Endothelial cell of umbilical vein (primary cell): ENCODE data around the gene GPR180.

Experiments
- EZH2 ChIP-seq: IDR thresholded peaks from 2 replicates; pipeline ENCODE4 v1.6.1; 2012; ENCODE audit warnings: borderline replicate concordance, low read depth, mild to moderate bottlenecking, moderate library complexity, low read length, inconsistent platforms; ENCODE audit not compliant: severe bottlenecking
- FOS ChIP-seq: IDR thresholded peaks from 2 replicates; pipeline ENCODE4 v1.6.1; 2011; ENCODE audit warnings: mild to moderate bottlenecking, low read length, moderate library complexity, borderline replicate concordance; ENCODE audit not compliant: insufficient read depth
- GATA2 ChIP-seq: IDR thresholded peaks from 2 replicates; pipeline ENCODE4 v1.7.0; 2011; ENCODE audit warnings: low read depth, mild to moderate bottlenecking, moderate library complexity, mixed read lengths, low read length; ENCODE audit not compliant: insufficient read length, insufficient read depth
- JUN ChIP-seq: IDR thresholded peaks from 2 replicates; pipeline ENCODE4 v1.6.1; 2011; ENCODE audit warnings: borderline replicate concordance, low read depth; ENCODE audit not compliant: insufficient read length, insufficient read depth
- MYC ChIP-seq: IDR thresholded peaks from one replicate; pipeline ENCODE4 v1.6.1; 2011; ENCODE audit warnings: mild to moderate bottlenecking, low read depth, low read length
- POLR2A ChIP-seq: IDR thresholded peaks from 2 replicates; pipeline ENCODE4 v1.6.1; 2012; ENCODE audit warnings: low read depth, mild to moderate bottlenecking, control low read depth, low read length
- POLR2AphosphoS5 ChIP-seq: IDR thresholded peaks from 2 replicates; pipeline ENCODE4 v1.6.1; 2012; ENCODE audit warnings: low read depth, mild to moderate bottlenecking, control low read depth, low read length, moderate library complexity; ENCODE audit not compliant: insufficient read depth
- TF ChIP-seq, protein P1 (sequence below), 2 donors: IDR thresholded peaks; 1 replicate in 1 of 2; 2 replicates in 1 of 2; pipeline ENCODE4 v1.5.1; 2011; ENCODE audit warnings: low read length in 2 of 2, mild to moderate bottlenecking in 2 of 2, moderate library complexity in 2 of 2, control low read depth in 1 of 2, inconsistent platforms in 1 of 2, low read depth in 1 of 2; ENCODE audit not compliant: insufficient read depth in 1 of 2; ENCODE audit errors: extremely low read depth in 1 of 2
- TF ChIP-seq, protein P2 (sequence below): IDR thresholded peaks from 2 replicates; pipeline ENCODE4 v1.6.1; 2011; ENCODE audit not compliant: insufficient read depth, insufficient read length

DNA sequence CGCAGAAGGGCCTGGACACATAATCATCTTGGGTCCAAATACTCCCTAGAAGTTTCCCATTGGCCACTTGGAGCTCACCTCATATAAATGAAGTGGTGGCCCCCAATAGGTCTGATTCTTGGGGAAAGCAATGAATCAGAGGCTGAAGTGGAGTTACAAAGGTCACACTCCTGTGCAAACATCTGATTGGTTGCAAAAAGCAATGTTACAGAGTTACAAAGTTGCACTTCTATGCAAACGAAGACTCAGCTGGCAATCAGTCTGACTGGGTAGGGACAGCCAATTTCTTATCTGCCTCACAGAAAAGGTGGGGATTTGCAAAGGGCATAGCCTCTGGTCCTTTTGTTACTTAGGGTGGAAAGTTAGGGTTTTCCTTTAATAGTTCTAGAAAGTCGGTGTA is 1.8 kb upstream of the GPR180 start:
- TF ChIP-seq EZH2 (no peak), POLR2A (no peak), MYC (no peak), POLR2AphosphoS5 (no peak), GATA2 (no peak), FOS (no peak), JUN (no peak)
- TF ChIP-seq, protein P1, sequence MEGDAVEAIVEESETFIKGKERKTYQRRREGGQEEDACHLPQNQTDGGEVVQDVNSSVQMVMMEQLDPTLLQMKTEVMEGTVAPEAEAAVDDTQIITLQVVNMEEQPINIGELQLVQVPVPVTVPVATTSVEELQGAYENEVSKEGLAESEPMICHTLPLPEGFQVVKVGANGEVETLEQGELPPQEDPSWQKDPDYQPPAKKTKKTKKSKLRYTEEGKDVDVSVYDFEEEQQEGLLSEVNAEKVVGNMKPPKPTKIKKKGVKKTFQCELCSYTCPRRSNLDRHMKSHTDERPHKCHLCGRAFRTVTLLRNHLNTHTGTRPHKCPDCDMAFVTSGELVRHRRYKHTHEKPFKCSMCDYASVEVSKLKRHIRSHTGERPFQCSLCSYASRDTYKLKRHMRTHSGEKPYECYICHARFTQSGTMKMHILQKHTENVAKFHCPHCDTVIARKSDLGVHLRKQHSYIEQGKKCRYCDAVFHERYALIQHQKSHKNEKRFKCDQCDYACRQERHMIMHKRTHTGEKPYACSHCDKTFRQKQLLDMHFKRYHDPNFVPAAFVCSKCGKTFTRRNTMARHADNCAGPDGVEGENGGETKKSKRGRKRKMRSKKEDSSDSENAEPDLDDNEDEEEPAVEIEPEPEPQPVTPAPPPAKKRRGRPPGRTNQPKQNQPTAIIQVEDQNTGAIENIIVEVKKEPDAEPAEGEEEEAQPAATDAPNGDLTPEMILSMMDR (IDR thresholded peaks at IDR 0.05; ENCODE audit: extremely low read depth in 1 of 2, insufficient read depth in 1 of 2, low read depth in 1 of 2, low read length in 2 of 2) = no peak
- TF ChIP-seq, protein P2, sequence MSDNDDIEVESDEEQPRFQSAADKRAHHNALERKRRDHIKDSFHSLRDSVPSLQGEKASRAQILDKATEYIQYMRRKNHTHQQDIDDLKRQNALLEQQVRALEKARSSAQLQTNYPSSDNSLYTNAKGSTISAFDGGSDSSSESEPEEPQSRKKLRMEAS = no peak
